ENCODE results near the gene NIPBL.
"Not testable (repeated sequence)": the region's sequence is repeated elsewhere in the genome, so short reads cannot be mapped to it uniquely, and the experiment has no call there.

Gene NIPBL, protein sequence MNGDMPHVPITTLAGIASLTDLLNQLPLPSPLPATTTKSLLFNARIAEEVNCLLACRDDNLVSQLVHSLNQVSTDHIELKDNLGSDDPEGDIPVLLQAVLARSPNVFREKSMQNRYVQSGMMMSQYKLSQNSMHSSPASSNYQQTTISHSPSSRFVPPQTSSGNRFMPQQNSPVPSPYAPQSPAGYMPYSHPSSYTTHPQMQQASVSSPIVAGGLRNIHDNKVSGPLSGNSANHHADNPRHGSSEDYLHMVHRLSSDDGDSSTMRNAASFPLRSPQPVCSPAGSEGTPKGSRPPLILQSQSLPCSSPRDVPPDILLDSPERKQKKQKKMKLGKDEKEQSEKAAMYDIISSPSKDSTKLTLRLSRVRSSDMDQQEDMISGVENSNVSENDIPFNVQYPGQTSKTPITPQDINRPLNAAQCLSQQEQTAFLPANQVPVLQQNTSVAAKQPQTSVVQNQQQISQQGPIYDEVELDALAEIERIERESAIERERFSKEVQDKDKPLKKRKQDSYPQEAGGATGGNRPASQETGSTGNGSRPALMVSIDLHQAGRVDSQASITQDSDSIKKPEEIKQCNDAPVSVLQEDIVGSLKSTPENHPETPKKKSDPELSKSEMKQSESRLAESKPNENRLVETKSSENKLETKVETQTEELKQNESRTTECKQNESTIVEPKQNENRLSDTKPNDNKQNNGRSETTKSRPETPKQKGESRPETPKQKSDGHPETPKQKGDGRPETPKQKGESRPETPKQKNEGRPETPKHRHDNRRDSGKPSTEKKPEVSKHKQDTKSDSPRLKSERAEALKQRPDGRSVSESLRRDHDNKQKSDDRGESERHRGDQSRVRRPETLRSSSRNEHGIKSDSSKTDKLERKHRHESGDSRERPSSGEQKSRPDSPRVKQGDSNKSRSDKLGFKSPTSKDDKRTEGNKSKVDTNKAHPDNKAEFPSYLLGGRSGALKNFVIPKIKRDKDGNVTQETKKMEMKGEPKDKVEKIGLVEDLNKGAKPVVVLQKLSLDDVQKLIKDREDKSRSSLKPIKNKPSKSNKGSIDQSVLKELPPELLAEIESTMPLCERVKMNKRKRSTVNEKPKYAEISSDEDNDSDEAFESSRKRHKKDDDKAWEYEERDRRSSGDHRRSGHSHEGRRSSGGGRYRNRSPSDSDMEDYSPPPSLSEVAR (N-terminal part only)

DNA sequence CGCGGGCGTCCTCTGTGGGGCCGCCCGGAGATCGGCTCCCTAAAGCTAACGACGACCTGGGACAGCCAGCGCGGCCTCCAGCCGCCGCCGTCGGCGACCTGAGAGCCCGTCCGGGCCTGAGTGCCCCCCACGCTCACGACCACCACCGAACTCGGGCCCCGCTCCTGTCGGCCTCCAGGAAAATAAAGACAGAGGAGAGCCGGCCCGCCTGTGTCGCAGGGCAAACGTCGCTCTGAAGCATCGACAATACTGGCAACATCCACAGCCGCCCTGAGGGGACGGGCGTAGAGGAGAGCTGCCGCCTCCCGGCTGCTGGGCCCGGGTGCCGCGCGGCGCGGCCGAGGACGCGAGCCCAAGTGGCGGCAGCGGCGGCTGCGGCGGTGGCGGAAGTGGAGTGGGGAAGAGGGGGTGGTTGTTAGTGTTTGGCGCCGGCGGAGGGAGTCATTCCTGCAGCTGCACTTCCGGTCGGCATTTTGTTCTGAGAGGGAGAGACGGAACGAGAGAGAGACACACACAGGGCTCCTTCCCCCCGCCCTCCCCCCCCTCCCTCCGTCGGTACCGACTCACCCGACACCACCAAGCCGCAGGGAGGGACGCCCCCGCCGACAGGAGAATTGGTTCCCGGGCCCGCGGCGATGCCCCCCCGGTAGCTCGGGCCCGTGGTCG, at the start of gene NIPBL:
NIPBL (plus strand) TSS at position 471 of the 666 bp plus-strand sequence. CDS start 76,928 bp downstream, outside the sequence.
- DNase-seq = peak; percentile 97

DNA sequence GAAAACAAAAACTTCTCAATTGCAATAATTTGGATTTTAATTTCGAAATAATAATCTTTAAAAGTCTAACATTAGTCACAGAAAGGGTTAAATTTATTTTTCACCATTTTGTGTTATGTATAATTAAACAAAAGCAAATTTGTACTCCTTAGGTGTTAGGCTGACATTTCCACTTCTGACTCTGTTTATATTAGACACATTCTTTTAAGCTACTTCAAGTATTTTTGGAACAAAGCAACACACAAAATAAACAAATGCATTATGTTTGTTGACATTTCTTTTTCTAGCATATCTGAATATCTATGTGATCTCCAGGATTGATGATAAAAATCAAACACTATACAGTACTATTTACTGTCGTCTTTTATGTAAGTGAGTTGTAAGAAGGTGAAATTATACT, 44.3 kb upstream of the NIPBL start:
- no peak for DNase-seq

DNA sequence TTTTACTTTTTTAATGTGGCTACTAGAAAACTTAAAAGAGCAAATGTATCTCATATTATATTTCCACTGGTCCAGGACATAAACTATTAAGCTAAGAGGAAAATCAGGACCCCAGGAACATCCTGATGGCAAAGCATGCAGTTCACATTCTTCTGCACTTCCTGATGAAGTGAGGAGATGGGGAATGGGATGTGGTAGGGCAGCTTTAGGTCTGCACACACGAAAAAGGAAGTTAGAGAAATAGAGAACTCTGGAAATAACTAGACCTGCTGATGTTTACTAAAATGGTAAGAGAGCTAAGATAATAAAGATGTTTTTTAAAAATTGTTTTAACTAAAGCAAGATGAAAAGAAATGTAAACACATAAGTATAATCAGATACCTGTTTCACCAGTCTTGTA, 39.7 kb upstream of the NIPBL start:
- no peak for DNase-seq

DNA sequence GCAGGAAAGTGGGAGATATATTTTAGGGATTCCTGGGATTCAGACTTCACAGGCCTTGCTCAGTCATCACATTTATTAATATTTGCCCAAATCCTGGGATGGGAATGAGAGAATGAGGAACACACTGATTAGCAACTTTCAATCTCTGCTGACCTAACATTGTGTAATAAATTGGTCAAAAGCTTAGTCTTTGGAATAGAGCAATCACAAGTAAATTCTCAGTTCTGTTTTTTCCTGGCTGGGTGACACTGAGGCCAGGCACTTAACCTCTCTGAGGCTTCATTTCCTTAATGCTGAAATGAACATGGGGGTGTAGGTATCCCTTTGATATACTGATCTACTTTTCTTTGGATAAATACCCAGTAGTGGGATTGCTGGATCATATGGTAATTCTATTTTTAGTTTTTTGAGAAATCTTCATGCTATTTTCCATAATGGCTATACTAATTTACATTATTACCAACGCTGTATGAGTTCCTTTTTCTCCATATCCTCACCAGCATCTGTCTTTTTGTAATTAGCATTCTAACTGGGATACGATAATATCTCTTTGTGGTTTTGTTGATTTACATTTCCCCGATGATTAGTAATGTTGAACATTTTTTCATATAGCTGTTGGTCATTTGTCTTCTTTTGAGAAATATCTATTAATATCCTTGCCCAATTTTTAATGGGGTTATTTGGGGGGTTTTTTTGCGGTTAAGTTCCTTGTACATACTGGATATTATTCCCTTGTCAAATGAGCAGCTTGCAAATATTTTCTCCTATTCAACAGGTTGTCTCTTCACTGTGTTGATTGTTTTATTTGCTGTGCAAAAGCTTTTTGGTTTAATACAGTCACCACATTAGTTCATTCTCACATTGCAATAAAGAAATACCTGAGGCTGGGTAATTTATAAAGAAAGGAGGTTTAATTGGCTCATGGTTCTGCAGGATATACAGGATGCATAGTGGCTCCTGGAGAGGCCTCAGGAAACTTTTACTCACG, 36.8 kb upstream of the NIPBL start:
- no peak for DNase-seq

DNA sequence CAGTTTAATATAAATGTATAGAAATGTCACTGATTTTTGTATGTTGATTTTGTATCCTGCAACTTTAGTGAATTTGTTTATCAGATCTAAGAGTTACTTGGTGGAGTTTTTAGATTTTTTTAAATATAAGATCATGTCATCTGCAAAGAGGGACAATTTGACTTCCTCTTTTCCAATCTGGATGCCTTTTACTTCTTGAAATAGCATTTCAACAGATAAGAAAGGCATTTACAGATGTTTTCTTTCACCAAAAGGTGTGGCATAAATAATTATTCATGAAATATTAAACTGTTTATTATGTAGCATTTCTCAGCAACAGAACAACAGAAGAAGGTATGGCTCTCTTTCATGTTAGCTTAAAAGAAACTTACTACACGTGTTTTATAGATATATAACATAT, 34.9 kb upstream of the NIPBL start:
- no peak for DNase-seq

DNA sequence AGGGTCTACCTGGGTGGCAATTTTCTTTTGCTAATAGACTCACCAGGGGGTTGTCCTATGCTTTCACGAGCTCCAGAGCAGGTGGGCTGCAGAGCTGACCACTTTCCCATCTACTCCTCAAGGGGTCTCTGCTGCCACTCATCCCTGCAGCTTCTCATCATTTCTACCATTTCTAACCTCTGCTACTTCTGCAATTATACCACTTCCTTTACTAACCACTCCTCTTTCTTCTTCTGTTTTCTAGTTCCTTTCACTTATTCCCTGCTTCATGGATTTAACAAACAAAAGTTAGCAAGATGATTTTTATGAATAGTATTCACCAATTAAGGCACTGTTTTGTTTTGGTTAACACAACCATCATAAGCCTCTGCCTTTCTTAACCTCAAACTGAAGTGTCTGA, 34.5 kb upstream of the NIPBL start:
- DNase-seq = no peak

DNA sequence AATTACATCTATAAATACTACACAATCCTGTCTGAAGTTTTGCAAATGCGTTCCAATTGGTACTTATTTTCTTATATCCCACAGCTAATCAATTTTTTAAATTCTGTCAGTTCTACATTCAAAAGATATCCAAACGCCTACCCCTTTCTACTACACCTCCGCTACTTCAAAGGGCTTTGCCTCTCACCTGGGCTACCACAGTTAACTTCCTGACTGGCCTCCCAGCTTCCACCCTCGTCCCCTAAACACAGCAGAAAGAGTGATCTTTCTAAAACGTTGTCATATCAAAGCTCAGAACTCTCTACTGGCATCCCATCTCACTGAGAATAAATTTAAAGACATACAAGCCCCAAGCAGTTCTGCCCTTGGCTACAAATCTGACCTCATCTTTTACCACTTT, 32.3 kb upstream of the NIPBL start:
- no peak for DNase-seq

DNA sequence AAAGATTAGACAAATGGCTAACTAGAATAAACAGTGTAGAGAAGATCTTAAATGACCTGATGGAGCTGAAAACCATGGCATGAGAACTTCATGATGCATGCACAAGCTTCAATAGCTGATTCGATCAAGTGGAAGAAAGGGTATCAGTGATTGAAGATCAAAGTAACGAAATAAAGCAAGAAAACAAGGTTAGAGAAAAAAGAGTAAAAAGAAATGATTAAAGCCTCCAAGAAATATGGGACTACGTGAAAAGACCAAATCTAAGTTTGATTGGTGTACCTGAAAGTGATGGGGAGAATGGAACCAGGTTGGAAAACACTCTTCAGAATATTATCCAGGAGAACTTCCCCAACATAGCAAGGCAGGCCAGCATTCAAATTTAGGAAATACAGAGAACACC, 28.0 kb upstream of the NIPBL start:
- not testable (repeated sequence) for DNase-seq

DNA sequence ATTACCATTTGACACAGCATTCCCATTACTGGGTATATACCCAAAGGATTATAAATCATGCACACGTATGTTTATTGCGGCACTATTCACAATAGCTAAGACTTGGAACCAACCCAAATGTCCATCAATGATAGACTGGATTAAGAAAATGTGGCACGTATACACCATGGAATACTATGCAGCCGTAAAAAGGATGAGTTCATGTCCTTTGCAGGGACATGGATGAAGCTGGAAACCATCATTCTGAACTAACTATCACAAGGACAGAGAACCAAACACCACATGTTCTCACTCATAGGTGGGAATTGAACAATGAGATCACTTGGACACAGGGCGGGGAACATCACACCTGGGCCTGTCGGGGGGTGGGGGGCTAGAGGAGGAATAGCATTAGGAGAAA, 23.7 kb upstream of the NIPBL start:
- DNase-seq = not testable (repeated sequence)

DNA sequence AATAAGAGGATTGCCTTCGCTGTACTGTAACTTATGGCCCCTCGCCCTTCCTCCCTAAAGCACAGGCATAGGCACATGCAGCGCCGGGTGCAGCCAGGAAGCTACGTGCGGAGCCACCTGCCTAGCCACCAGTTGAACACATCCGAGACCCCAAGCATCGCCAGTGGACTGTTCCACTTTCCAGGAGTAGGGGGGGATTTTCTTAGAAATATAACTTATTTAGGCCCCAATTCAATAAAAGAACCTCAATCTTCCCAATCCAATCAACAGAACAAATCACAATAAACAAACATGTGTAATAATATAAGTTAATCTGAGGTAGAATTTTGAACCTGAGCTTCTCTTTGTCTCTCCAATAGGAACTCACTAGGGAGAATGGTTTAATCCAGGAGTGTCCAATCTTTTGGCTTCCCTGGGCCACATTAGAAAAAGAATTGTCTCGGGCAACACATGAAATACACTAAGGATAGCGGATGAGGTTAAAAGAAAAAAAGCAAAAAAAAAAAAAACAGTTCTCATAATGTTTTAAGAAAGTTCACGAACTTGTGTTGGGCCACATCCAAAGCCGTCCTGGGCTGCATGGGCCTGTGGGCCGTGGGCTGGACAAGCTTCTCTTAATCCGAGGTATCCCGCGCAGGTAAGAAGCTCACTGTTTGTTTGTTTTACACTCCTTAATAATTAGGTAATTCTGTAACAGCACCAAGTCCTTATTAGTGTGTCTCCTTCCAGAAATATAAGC, 22.0 kb upstream of the NIPBL start:
- DNase-seq = no peak

DNA sequence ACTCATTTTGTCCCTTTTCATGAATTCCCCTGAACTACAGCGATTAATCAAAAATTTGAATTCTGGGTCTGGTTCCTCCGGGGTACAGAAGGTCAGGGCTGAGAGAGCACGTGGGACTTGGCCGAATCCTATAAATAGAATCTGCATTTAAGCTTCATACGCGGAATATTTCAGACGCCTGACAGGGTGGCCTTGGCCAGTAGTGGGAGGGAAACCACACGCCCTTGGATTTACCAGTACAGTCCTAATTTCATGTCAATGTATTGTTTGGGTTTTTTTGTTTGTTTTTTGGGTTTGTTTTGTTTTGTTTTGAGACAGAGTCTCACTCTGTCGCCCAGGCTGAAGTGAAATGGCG, 21.5 kb upstream of the NIPBL start:
- no peak for DNase-seq

DNA sequence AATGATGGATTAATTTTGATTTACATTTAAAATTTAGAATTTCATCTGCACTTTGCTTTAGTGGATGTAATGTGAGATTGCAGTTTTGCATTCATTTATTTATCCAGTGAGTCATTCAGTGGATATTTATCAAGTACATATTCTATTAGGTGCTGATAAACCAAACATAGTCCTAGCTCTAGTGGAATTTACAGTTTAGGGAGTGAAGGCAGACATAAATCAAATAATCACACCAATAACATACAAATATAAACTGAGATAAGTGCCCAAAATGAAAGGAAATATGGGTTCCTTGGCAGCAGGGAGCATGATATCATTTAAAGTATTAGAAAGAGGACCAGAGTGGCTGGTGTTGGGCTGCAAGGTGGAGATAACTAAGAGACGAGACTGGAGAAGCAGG, 14.7 kb upstream of the NIPBL start:
- no peak for DNase-seq

DNA sequence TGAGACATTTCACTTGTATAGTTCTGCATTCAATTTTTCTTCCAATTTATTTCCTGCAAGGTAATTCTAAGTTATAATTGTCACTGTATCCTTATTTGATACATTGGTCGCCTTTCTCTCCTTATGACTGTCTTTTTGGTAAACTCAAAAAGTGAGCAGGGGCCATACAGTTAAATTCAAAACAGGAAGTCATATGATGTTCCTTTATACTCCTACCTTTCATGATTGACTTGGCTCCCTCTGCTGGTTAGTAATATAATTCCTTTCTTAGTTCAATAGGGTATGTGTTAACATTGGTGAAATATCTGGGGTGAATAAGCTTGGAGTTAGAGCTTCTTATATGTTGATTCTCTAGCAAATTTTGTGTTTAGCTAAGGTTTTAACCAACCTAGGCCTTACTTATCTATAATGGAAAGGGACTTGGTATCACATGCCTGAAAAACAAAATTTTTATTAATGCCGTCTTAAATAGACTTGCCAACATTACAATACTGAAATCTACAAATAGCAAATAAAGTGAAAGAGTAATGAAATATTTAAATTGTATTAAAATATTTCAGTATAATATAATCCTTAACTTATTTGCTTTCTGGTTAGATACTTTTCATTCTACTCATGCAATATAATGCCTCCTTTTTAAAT, 6.0 kb upstream of the NIPBL start:
- peak; percentile 72 for DNase-seq

DNA sequence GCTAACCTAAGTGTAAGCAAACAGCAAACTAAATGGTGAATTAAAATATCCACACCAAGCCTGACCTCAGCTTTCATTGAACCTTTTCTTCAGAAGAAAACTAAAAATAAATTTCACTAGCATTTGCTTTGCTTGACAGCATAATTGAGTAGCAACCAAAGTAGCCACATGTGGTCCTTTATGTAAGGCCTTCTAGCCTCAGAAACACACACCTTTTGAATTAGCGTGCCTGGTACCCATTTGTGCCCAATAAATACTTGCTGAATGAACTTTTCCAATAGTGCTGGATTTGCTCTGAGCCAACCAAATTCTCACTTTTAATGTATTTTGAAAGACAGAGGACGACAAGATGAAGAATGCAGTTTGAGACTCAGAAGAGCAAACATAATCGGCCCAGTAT, 2.1 kb upstream of the NIPBL start:
- peak; percentile 24 for DNase-seq

DNA sequence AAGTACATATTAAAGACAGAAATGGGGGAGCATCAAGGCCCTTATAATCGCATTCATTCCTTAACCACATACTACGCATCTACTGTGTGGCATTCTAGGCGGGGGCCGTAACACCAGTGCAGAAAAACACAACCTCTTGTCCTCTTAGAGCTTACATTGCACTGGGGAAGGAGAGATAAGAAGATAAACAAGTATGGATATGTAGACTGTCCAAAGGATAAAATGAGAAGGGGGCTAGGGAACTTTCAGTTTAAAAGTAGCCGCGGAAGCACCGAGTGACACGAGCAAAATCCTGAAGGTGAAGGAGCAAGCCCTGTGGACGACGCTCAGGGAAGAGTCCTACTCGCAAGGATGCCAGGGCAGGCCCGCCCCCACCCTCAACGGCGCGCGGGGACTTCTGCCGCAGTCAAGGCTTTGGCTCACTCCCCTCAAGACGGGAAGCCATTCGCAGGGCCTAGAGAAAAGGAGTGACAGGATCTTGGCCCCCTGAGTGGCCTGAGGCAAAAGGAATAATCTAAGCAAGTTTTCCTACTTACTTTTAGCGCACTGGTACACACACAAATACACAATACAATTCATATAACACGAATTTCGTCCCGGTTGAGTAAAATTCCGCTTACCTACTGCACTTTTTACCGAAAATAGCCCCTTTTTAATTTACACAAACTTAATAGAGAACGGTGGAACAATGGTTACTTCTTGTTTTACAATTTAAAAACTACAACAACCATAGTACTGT, 1.3 kb upstream of the NIPBL start:
- peak; percentile 79 for DNase-seq

DNA sequence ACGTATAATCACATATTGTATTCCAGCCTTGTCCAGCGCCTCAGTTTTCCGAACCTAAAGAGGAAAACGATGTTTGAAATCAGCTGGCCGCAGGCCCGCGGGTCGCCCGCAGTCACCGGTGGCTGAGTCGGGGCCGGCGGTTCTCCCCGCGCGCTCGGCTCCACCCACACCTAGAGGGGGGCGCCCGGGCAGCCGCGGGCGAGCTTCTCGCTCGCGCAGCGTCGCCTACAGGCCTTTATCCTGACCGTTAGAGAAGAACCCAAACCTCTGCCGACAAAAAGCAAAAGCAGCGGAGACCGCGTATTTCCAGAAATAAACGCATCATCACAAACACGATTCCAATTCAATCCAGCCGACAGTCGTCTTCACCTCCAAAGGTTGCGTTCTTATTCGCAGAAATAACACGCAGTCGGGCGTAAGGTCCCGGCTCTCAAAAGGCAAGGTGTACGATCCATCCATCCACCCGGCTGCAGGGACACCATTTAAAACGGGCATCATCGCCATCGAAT, 725 bp upstream of the NIPBL start:
- DNase-seq = peak; percentile 81

DNA sequence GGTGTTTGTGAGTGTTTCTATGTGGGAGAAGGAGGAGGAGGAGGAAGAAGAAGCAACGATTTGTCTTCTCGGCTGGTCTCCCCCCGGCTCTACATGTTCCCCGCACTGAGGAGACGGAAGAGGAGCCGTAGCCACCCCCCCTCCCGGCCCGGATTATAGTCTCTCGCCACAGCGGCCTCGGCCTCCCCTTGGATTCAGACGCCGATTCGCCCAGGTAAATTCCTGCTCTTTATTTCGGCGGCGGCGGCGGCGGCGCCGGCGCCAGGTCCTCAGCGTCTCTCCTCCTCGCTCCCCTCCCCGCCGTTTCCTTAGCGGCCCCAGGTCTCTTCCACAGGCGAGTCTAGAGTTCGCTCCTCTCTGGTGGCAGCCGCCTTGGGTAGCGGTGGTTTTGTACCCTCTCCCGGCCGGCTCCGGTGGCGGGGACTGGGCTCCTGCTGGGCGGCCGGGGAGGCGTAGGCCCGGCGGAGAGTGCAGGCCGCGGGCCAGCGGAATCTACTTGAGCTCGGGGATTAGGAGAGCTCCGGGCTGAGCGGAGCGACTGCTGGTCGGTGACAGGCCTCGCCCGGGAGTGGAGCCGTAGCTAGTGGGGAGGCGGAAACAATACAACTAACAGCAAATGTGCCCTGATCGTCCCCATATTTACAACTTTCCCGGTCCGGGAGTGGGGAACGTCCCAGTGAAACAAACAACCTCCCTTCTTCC, 547 bp downstream of the NIPBL start:
- peak; percentile 68 for DNase-seq

DNA sequence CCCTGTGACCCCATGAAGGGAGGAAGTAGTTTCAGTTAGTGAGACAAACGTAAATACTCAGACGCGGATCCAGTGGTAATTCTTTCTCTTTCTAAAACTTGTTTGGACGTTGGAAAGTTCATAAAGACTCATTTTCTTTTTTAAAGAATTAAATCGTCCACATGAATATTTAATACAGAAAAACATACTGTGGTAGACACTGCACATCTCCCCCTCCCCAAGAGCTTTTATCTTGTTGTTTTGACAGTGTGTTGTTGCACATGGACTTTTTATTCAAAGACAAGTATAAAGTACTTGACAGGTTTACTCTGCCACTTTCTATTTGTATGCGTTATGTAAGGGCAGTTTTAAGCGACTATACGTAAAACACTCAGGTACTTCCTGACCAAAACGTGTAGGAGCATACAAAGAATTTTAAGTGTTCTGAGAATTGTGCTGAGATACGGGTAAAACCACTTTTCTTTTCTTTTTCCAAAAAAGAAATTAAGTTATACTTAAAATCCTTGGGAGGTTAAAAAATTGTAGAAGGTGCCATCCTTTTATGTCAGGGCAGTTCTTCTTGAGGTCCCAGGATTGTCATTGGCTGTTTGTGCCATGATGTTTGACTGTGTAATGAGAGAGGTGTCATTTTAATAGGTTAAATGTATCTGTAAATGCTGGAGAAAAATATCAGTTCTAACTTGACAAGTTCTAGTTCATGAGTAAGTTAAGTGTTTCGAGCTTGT, 1.3 kb downstream of the NIPBL start:
- peak; percentile 48 for DNase-seq

All from EL (cell line).